ENCODE data around the gene ARFGEF2. TPM values are rescaled to one million over a fixed set of nuclear protein-coding genes. Genes with fewer than 3 reads are reported as not detected.

ARFGEF2 gene
- total RNA-seq, 1 donor from 2014 or later, result 30.2 TPM

DNA sequence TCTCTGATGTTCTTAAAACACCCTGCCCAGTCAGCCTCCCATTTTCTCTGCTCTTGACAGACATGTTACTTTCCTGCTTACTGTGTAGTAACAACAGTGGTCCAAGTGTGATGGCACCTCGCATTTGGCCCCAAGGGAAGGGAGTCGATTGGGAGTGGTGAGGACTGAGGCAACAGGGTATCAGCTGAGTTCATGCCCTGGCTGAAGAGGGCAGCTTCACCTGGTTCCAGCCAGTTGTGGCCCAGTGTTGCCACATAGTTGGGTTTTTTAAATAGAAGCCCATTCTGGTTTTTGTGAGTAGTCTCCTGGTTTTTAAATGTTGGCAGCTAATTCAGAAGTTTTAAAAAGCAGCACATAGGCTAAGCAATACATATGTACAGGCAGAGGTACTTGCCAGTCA is 37.2 kb downstream of the ARFGEF2 start:
- Mint-ChIP-seq H3K36me3 (ENCODE audit: unreplicated experiment) (peaks cover 6% of the 10 kb centered on the region), H3K4me3 (ENCODE audit: unreplicated experiment) (no peak overlapping the region), H3K4me1 (ENCODE audit: low read depth, unreplicated experiment) (no peaks in the 10 kb centered on the region), H3K27me3 (ENCODE audit: unreplicated experiment) (peaks cover 3% of the 10 kb centered on the region), H3K9me3 (ENCODE audit: unreplicated experiment) (no peaks in the 10 kb centered on the region), H3K27ac (ENCODE audit: unreplicated experiment) (no peak overlapping the region)
- DNase-seq, result no peak
- TF ChIP-seq, protein P1, sequence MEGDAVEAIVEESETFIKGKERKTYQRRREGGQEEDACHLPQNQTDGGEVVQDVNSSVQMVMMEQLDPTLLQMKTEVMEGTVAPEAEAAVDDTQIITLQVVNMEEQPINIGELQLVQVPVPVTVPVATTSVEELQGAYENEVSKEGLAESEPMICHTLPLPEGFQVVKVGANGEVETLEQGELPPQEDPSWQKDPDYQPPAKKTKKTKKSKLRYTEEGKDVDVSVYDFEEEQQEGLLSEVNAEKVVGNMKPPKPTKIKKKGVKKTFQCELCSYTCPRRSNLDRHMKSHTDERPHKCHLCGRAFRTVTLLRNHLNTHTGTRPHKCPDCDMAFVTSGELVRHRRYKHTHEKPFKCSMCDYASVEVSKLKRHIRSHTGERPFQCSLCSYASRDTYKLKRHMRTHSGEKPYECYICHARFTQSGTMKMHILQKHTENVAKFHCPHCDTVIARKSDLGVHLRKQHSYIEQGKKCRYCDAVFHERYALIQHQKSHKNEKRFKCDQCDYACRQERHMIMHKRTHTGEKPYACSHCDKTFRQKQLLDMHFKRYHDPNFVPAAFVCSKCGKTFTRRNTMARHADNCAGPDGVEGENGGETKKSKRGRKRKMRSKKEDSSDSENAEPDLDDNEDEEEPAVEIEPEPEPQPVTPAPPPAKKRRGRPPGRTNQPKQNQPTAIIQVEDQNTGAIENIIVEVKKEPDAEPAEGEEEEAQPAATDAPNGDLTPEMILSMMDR (IDR thresholded peaks at IDR 0.05; ENCODE audit: partially characterized antibody, unreplicated experiment), result no peak

DNA sequence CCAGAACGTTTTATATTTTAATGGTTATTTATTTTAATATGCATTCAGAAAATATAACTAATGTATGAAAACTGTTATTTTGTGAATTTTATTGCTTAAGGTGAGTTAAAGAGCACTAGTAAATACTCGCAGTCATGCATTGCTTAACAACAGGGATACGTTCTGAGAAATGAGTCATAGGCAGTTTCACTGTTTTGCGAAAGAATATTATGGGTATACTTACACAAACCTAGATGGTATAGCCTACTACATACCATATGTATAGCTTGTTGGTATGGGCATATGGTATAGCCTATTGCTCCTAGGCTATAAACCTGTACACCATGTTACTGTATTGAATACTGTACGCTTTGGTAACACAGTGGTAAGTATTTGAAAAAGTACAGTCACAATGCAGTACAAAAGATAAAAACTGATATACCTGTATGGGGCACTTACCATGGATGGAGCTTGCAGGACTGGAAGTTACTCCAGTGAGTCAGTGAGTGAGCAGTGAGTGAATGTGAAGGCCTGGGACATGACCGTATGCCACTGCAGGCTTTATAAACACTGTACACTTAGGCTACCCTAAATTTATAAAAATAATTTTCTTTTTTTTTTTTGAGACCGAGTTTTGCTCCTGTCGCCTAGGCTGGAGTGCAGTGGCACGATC is 38.5 kb downstream of the ARFGEF2 start:
- H3K9me3 Mint-ChIP-seq (ENCODE audit: unreplicated experiment), result no peaks in the 10 kb centered on the region
- H3K4me1 Mint-ChIP-seq (ENCODE audit: low read depth, unreplicated experiment), result no peaks in the 10 kb centered on the region
- TF ChIP-seq, protein P1 (IDR thresholded peaks at IDR 0.05; ENCODE audit: partially characterized antibody, unreplicated experiment), result no peak
- H3K27me3 Mint-ChIP-seq (ENCODE audit: unreplicated experiment), result peaks cover 3% of the 10 kb centered on the region
- H3K4me3 Mint-ChIP-seq (ENCODE audit: unreplicated experiment), result no peak overlapping the region
- no peak overlapping the region for H3K27ac Mint-ChIP-seq (ENCODE audit: unreplicated experiment)
- DNase-seq, result no peak
- H3K36me3 Mint-ChIP-seq (ENCODE audit: unreplicated experiment), result peaks cover 6% of the 10 kb centered on the region

DNA sequence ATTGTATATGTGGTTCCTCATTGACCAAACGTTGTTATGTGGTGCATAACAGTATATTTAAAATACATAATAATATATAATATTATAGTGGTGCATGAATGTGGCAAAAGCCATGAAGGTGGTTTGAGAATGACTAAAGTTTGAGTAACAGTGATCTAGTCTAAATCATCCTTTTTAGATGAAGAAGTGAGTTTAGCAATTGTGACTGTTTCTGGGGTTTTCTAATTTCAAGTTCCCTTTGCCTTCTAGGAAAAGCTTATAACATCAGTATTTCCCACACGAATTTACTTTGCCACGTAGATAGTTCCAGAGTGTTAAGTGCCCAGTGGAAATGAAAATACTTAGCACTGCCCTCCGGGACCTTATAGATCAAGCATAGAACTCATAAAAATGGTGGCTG is 40.9 kb downstream of the ARFGEF2 start:
- H3K4me3 Mint-ChIP-seq (ENCODE audit: unreplicated experiment), result no peak overlapping the region
- TF ChIP-seq, protein P1 (IDR thresholded peaks at IDR 0.05; ENCODE audit: partially characterized antibody, unreplicated experiment), result no peak
- H3K9me3 Mint-ChIP-seq (ENCODE audit: unreplicated experiment), result no peaks in the 10 kb centered on the region
- DNase-seq, result no peak
- H3K4me1 Mint-ChIP-seq (ENCODE audit: low read depth, unreplicated experiment), result no peaks in the 10 kb centered on the region
- H3K36me3 Mint-ChIP-seq (ENCODE audit: unreplicated experiment), result no peaks in the 10 kb centered on the region
- H3K27me3 Mint-ChIP-seq (ENCODE audit: unreplicated experiment), result peaks cover 3% of the 10 kb centered on the region
- no peak overlapping the region for H3K27ac Mint-ChIP-seq (ENCODE audit: unreplicated experiment)

DNA sequence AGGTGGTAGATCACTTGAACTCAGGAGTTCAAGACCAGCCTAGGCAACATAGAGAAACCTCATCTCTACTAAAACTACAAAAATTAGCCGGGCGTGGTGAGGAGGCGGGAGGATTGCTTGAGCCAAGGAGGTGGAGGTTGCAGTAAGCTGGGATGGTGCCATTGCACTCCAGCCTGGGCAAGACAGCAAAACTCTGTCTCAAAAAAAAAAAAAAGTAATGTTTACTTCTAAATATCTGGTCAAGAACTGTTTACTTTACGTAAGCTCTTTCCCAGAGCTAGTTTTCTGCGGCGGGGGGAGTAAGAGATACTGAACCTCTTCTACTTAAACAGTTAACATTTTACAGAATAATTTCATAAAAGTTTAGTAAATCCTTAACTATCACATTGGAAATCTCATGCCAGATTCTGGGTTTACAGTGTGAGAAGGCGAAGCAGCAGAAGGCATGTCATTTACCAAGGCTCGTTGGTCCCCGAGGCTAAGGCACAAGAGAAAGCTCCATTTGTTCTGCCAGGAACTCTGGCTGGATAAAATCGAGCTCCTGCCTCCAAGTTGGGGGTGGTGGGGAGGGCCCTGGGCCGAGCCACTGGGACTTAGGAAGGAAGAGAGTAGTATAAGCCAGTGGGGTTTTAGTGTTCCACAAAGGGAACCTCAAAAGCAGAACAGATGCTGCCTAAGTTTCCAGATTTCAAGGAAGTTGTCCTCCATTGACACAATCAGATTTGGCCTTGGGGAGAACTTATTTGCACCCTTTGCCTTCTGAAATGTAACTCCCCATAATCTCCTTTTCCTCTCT is 41.7 kb downstream of the ARFGEF2 start:
- Mint-ChIP-seq H3K4me3 (ENCODE audit: unreplicated experiment) (no peak overlapping the region), H3K27ac (ENCODE audit: unreplicated experiment) (no peak overlapping the region), H3K4me1 (ENCODE audit: low read depth, unreplicated experiment) (no peaks in the 10 kb centered on the region), H3K27me3 (ENCODE audit: unreplicated experiment) (peaks cover 3% of the 10 kb centered on the region), H3K9me3 (ENCODE audit: unreplicated experiment) (no peaks in the 10 kb centered on the region), H3K36me3 (ENCODE audit: unreplicated experiment) (no peaks in the 10 kb centered on the region)
- TF ChIP-seq, protein P1 (IDR thresholded peaks at IDR 0.05; ENCODE audit: partially characterized antibody, unreplicated experiment), result no peak
- no peak for DNase-seq

Measured in glutamatergic neuron (in vitro differentiated cells).